H1 (cell line): ENCODE measurements around the gene GNAI1. TPM values are rescaled to one million over a fixed set of nuclear protein-coding genes. Genes with fewer than 3 reads are reported as not detected.

Experiments
- CTBP2 ChIP-seq: IDR thresholded peaks from 2 replicates; pipeline ENCODE4 v1.7.0; 2011; ENCODE audit warnings: borderline replicate concordance, mild to moderate bottlenecking, moderate library complexity, mixed read lengths, low read length; ENCODE audit not compliant: insufficient read depth, insufficient read length
- GABPA ChIP-seq: IDR thresholded peaks from 2 replicates; pipeline ENCODE4 v1.6.1; 2011; ENCODE audit warnings: mild to moderate bottlenecking, low read length, moderate library complexity, borderline replicate concordance; ENCODE audit not compliant: insufficient read depth
- KDM4A ChIP-seq: IDR thresholded peaks from one replicate; pipeline ENCODE4 v1.7.1; 2012; ENCODE audit warnings: low read depth, mild to moderate bottlenecking, moderate library complexity, low read length, inconsistent platforms; ENCODE audit not compliant: severe bottlenecking
- PHF8 ChIP-seq: fragments of 200-600 bp; sonication (generic); conservative IDR thresholded peaks from 2 replicates; pipeline ENCODE4 v1.7.1; 2012; ENCODE audit warnings: low read depth, mild to moderate bottlenecking, inconsistent platforms, low read length, moderate library complexity
- POLR2AphosphoS5 ChIP-seq: IDR thresholded peaks from 2 replicates; pipeline ENCODE4 v1.6.1; 2011; ENCODE audit warnings: low read depth, low read length
- SUZ12 ChIP-seq: fragments of 200-600 bp; sonication (generic); IDR thresholded peaks from 2 replicates; pipeline ENCODE4 v1.6.1; 2012; ENCODE audit warnings: mild to moderate bottlenecking, inconsistent platforms, low read length, moderate library complexity, mixed read lengths
- YY1 ChIP-seq: IDR thresholded peaks from 2 replicates; pipeline ENCODE4 v1.6.1; 2011; ENCODE audit warnings: low read depth, mild to moderate bottlenecking, low read length
- ZNF274 ChIP-seq: IDR thresholded peaks from 2 replicates; pipeline ENCODE4 v1.7.0; 2012; ENCODE audit warnings: low read length, borderline replicate concordance; ENCODE audit errors: extremely low read depth
- polyA plus RNA-seq, 7 experiments: library from polyadenylated mRNA; depleted of rRNA in 3 of 7; stranded (reverse) in 5 of 7; unstranded in 2 of 7; fragments of >200 nt in 5 of 7; fragments of 200-250 nt in 2 of 7; gene quantifications; 1 replicate in 5 of 7; 2 replicates in 1 of 7; 4 replicates in 1 of 7; pipeline versions ENCODE4 v1.2.1 to v1.2.3, GENCODE V29; 2011 to 2013; ENCODE audit warnings: missing spikeins in 2 of 7, mixed read lengths in 2 of 7
- total RNA-seq: library from RNA; stranded (reverse); fragmentation: NEBNext Ultra II Directional; extraction: Animal tissue kit (Norgen Biotek cat#: 25700); gene quantifications from 2 replicates; pipeline ENCODE4 v1.2.1, GENCODE V29; 2021
- TF ChIP-seq, protein P1 (sequence below): IDR thresholded peaks from 2 replicates; pipeline ENCODE4 v1.6.1; 2012; ENCODE audit warnings: low read length, inconsistent platforms

Gene GNAI1
- total and polyA plus RNA-seq, 2 of the 8 experiments (the other 6 are each of a cell fraction or from before 2014, with no cell fraction given): 8.0 to 29.5 TPM

DNA sequence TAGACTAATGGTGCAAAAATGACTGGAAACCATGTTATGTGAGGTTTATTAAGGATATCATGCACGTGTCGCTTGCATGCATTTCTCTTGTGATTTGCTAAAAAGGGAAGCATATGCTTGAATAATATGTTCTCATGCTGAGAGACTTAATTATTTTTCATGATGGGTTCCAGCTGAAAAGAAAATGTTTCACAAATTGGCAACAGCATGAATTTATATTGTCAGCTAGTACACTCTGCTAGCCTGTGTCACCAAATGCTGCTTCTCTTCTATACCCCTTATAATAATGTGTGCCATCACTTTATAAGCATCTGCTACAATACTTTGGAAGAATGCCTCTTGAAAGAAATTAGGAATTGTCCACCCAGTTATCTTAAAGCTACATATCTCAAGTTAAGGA is 63.0 kb downstream of the GNAI1 start (continued):
- no peak for TF ChIP-seq GABPA
- no peak for TF ChIP-seq PHF8
- TF ChIP-seq, protein P1, sequence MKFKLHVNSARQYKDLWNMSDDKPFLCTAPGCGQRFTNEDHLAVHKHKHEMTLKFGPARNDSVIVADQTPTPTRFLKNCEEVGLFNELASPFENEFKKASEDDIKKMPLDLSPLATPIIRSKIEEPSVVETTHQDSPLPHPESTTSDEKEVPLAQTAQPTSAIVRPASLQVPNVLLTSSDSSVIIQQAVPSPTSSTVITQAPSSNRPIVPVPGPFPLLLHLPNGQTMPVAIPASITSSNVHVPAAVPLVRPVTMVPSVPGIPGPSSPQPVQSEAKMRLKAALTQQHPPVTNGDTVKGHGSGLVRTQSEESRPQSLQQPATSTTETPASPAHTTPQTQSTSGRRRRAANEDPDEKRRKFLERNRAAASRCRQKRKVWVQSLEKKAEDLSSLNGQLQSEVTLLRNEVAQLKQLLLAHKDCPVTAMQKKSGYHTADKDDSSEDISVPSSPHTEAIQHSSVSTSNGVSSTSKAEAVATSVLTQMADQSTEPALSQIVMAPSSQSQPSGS: no peak
- no peak for TF ChIP-seq POLR2AphosphoS5
- no peak for TF ChIP-seq SUZ12
- no peak for TF ChIP-seq YY1
- no peak for TF ChIP-seq KDM4A
- TF ChIP-seq ZNF274: no peak
- TF ChIP-seq CTBP2: no peak
